ENCODE measurements around the gene PLXNB3.

The PLXNB3 gene

DNA sequence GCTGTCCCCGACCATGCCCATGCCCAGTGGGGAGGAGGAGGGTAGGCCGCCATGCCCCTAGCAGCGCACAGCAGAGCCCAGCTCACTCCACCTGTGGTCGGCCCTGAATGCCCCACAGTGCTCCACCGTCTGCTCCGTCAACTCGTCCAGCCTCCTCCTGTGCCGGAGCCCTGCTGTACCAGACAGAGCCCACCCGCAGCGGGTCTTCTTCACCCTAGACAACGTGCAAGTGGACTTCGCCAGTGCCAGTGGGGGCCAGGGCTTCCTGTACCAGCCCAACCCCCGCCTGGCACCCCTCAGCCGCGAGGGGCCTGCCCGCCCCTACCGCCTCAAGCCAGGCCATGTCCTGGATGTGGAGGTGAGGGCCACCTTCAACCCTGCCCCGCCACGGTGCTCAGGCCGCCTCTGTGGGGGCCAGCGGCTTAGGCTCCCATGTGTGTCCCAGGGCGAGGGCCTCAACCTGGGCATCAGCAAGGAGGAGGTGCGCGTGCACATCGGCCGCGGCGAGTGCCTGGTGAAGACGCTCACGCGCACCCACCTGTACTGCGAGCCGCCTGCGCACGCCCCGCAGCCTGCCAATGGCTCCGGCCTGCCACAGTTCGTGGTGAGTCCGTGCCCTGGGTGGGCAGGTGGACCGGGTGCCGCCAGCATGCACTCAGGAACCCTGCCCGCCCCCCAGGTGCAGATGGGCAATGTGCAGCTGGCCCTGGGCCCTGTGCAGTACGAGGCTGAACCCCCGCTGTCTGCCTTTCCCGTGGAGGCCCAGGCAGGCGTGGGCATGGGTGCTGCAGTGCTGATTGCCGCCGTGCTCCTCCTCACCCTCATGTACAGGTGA lies 9.9 kb downstream of the PLXNB3 start:
- no peak for DNase-seq (ENCODE audit: low read depth in 2 of 2, low spot score in 1 of 2)

DNA sequence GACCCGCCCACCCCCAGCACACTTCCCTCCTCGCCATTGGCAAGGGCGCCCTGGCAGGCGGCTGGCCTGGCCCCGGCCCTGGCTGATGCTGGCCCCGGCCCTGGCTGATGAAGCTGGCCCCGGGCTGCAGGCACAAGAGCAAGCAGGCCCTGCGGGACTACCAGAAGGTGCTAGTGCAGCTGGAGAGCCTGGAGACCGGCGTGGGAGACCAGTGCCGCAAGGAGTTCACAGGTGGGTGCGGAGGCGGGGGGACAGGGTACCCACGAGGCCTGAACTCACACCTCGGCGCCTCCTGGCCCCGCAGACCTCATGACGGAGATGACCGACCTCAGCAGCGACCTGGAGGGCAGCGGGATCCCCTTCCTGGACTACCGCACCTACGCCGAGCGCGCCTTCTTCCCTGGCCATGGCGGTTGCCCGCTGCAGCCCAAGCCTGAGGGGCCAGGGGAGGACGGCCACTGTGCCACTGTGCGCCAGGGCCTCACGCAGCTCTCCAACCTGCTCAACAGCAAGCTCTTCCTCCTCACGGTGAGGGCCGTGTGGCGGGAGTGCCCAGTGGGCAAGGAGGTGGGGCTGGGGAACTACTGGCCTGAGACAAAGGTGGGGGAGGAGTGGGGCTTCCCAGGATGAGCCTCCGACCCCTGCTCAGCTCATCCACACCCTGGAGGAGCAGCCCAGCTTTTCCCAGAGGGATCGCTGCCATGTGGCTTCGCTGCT lies 10.7 kb downstream of the PLXNB3 start:
- no peak for DNase-seq (ENCODE audit: low read depth in 2 of 2, low spot score in 1 of 2)

DNA sequence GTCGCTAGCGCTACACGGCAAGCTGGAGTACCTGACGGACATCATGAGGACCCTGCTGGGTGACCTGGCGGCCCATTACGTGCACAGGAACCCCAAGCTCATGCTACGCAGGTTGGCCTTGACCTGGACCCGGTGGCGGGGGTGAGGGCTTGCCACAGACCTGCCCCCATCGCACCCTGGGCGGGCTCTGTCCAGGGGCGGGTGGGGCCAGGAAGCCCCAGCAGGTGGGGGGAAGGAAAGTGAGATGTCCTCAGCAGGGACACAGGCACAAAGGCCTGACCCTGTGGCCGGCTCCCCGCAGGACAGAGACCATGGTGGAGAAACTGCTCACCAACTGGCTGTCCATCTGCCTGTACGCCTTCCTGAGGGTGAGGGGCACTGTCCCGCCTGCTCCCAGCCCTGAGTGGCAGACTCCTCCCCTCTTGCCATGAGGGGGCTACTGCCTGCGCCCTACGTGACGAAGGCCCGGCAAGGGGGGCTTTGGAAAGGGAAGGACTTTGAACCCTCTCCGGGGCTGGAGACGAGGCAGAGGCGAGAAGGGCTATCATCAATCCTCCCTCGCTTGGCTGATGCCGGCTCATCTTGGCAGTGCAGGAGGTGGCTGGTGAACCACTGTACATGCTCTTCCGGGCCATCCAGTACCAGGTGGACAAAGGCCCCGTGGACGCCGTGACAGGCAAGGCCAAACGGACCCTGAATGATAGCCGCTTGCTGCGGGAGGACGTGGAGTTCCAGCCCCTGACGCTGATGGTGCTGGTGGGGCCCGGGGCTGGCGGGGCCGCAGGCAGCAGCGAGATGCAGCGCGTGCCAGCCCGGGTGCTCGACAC lies 11.5 kb downstream of the PLXNB3 start:
- DNase-seq (ENCODE audit: low read depth in 2 of 2, low spot score in 1 of 2): no peak

GRCh38 chrX:153776120-153776599 lies 12.1 kb downstream of the PLXNB3 start:
- no peak for DNase-seq (ENCODE audit: low read depth in 2 of 2, low spot score in 1 of 2)

DNA sequence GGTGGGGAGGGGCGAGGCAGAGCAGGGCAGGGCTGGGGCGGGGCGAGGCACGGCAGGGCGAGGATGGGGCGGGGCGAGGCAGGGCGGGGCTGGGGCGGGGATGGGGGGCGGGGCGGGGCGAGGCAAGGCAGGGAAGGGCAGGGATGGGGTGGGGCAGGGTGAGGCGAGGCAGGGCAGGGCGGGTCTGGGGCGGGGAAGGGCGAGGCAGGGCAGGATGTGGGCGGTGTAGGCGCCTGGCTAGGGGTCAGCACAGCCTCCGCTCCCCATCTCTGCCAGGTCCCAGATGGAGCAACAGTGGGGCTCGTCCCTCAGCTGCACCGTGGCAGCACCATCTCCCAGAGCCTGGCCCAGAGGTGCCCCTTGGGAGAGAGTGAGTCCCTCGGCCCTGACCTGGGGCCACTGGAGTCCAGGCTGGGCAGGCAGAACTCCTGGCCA lies 12.6 kb downstream of the PLXNB3 start:
- no peak for DNase-seq (ENCODE audit: low read depth in 2 of 2, low spot score in 1 of 2)

GRCh38 chrX:153777261-153778090 lies 13.4 kb downstream of the PLXNB3 start:
- no peak for DNase-seq (ENCODE audit: low read depth in 2 of 2, low spot score in 1 of 2)

GRCh38 chrX:153778181-153778580 lies 14.1 kb downstream of the PLXNB3 start:
- no peak for DNase-seq (ENCODE audit: low read depth in 2 of 2, low spot score in 1 of 2)

DNA sequence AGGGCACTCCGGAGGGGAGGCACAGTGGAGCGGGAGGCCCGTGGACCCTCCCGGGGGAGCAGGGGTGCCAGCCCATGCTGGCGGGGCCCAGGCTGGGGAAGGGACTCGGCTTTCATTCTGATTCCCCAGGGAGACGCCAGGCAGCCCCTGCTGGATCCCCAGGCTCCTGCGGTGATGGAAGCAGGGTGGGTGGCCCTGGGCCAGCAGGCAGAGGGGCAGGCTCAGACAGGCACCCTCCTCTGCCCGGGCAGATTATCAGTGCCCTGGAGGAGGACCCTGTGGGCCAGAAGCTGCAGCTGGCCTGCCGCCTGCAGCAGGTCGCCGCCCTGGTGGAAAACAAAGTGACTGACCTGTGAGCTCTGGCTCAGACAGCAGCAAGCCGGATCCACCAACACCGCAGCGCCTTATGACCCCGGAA lies 14.6 kb downstream of the PLXNB3 start:
- no peak for DNase-seq (ENCODE audit: low read depth in 2 of 2, low spot score in 1 of 2)

GRCh38 chrX:153779891-153780677 lies 16.0 kb downstream of the PLXNB3 start:
- DNase-seq (ENCODE audit: low read depth in 2 of 2, low spot score in 1 of 2): no peak

GRCh38 chrX:153780678-153781427 lies 16.8 kb downstream of the PLXNB3 start, which contains the start of gene SRPK3:
Gene SRPK3, plus strand, starts transcription at chrX:153781041. Its CDS starts 46 bp downstream, at chrX:153781087.
- no peak for DNase-seq (ENCODE audit: low read depth in 2 of 2, low spot score in 1 of 2)

DNA sequence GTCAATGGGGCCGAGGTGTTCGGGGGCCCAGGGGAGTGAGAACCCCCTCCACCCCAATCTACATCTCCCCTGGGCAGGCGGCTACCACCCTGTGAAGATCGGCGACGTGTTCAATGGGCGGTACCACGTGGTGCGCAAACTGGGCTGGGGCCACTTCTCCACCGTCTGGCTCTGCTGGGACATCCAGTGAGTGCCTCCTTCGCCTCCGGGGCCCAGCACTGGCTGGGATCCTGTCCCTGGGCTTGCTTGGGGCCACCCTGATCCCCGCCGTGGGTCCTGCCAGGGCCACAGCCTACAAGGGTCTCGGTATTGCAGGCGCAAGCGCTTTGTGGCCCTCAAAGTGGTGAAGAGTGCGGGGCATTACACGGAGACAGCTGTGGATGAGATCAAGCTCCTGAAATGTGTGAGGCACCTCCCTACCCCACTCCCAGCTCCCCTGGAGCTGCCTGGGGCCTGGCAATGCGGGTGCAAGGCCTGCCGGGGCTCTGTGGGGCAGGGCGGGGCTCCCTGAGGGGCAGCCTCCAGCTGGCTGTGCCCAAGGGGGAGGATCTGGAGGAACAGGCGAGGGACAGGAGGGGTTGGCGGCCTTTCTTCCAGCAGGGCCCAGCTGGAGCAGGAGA lies 17.5 kb downstream of the PLXNB3 start:
- DNase-seq (ENCODE audit: low read depth in 2 of 2, low spot score in 1 of 2): no peak

- DNase-seq (ENCODE audit: low read depth in 2 of 2, low spot score in 1 of 2): no peak
These were observed 18.3 kb downstream of the PLXNB3 start for GRCh38 chrX:153782313-153782712.

GRCh38 chrX:153782871-153783270 lies 18.8 kb downstream of the PLXNB3 start:
- no peak for DNase-seq (ENCODE audit: low read depth in 2 of 2, low spot score in 1 of 2)

GRCh38 chrX:153783378-153784013 lies 19.4 kb downstream of the PLXNB3 start:
- DNase-seq (ENCODE audit: low read depth in 2 of 2, low spot score in 1 of 2): no peak

- no peak for DNase-seq (ENCODE audit: low read depth in 2 of 2, low spot score in 1 of 2)
These were observed 20.4 kb downstream of the PLXNB3 start for GRCh38 chrX:153784325-153784967.

DNA sequence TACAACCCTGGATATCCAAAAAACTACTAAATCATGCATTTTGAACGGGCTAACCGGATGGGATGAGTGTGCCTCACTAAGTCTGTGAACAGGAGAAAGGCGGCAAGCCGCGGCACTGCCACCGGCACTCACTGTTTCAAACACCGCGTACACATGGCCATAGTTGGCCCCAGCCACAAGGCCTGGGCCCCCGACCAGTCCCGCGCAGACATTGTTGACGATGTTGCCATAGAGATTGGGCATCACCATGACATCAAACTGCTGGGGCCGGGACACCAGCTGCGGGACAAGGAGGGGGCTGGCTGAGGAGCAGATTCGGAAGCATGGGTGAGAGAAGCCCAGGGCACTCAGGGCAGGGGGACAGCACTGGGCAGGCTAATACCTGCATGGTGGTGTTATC lies 22.6 kb downstream of the PLXNB3 start:
- DNase-seq (ENCODE audit: low read depth in 2 of 2, low spot score in 1 of 2): no peak

- no peak for DNase-seq (ENCODE audit: low read depth in 2 of 2, low spot score in 1 of 2)
These were observed 25.6 kb downstream of the PLXNB3 start for GRCh38 chrX:153789654-153790053.

All from stimulated activated CD8-positive, alpha-beta memory T cell treated with anti-CD3 and anti-CD28 coated beads, Interleukin-4, amount 100 ng/mL, for 4 hours (primary cell).